HEK293 (cell line): ENCODE results near the gene PAK5.

Experiments used
- CTCF ChIA-PET: fragments of 350-600 bp; formaldehyde crosslinking; extraction: SDS; loops from one replicate; lab custom pipeline; 2021; ENCODE audit warnings: antibody characterized with exemption; lab: Yijun Ruan, JAX
- POLR2A ChIA-PET: fragments of 300-600 bp; formaldehyde crosslinking; extraction: SDS; loops from one replicate; lab custom pipeline; 2020; ENCODE audit warnings: antibody characterized with exemption, inconsistent platforms; lab: Yijun Ruan, JAX
- H3K27ac ChIP-seq: fragments of 200-500 bp; sonication (Bioruptor generic); 2 replicates; pipeline ENCODE4 v1.5.1; 2014; ENCODE audit warnings: low read depth, low read length, control low read depth, inconsistent platforms; ENCODE audit errors: extremely low read depth
- H3K36me3 ChIP-seq, 2 experiments: fragments of 200-500 bp in 1 of 2; sonication (Bioruptor generic) in 1 of 2; 1 replicate in 1 of 2; 2 replicates in 1 of 2; pipeline ENCODE4 v1.5.1; 2014 to 2017; ENCODE audit warnings: inconsistent platforms in 2 of 2, low read length in 2 of 2; ENCODE audit not compliant: control insufficient read depth in 2 of 2, insufficient read depth in 1 of 2
- H3K4me1 ChIP-seq: fragments of 200-500 bp; sonication (Bioruptor generic); 2 replicates; pipeline ENCODE4 v1.5.1; 2014; ENCODE audit warnings: mild to moderate bottlenecking, low read length, inconsistent platforms; ENCODE audit not compliant: control insufficient read depth, insufficient read depth
- H3K4me3 ChIP-seq: 2 replicates; pipeline ENCODE4 v1.5.1; 2011; ENCODE audit warnings: low read depth, mild to moderate bottlenecking, control low read depth, low read length, moderate library complexity
- H3K9me3 ChIP-seq: fragments of 200-500 bp; sonication (Bioruptor generic); 2 replicates; pipeline ENCODE4 v1.5.1; 2014; ENCODE audit warnings: low read depth, low read length, inconsistent platforms; ENCODE audit not compliant: control insufficient read depth, insufficient read depth
- MEIS1 ChIP-seq: sonication (generic); formaldehyde crosslinking; IDR thresholded peaks from 2 replicates; pipeline ENCODE4 v1.8.1; 2022; ENCODE audit warnings: missing genetic modification reagents, mild to moderate bottlenecking, borderline replicate concordance
- PRDM10 ChIP-seq: fragments of 450-650 bp; formaldehyde crosslinking; IDR thresholded peaks from 2 replicates; pipeline ENCODE4 v1.5.1; 2016; ENCODE audit warnings: missing biosample characterization, missing genetic modification characterization
- REST ChIP-seq: fragments of 450-650 bp; formaldehyde crosslinking; IDR thresholded peaks from 2 replicates; pipeline ENCODE4 v1.5.1; 2016; ENCODE audit warnings: missing biosample characterization, missing genetic modification characterization
- SP2 ChIP-seq: fragments of 450-650 bp; formaldehyde crosslinking; IDR thresholded peaks from 2 replicates; pipeline ENCODE4 v1.5.1; 2016; ENCODE audit warnings: missing biosample characterization, missing genetic modification characterization
- WT1 ChIP-seq: fragments of 450-650 bp; formaldehyde crosslinking; IDR thresholded peaks from 2 replicates; pipeline ENCODE4 v1.5.1; 2016; ENCODE audit warnings: missing biosample characterization, missing genetic modification characterization
- ZBTB1 ChIP-seq: fragments of 450-650 bp; formaldehyde crosslinking; IDR thresholded peaks from 2 replicates; pipeline ENCODE4 v1.5.1; 2016; ENCODE audit warnings: missing biosample characterization, missing genetic modification characterization
- ZBTB44 ChIP-seq: fragments of 450-650 bp; IDR thresholded peaks from 2 replicates; pipeline ENCODE4 v1.5.1; 2018; ENCODE audit warnings: missing biosample characterization, mild to moderate bottlenecking, missing genetic modification characterization
- ZBTB48 ChIP-seq: fragments of 450-650 bp; formaldehyde crosslinking; IDR thresholded peaks from 2 replicates; pipeline ENCODE4 v1.5.1; 2016; ENCODE audit warnings: missing biosample characterization, missing genetic modification characterization
- ZNF114 ChIP-seq: fragments of 450-650 bp; formaldehyde crosslinking; IDR thresholded peaks from 2 replicates; pipeline ENCODE4 v1.5.0; 2017; ENCODE audit warnings: missing biosample characterization, missing genetic modification characterization
- ZNF132 ChIP-seq: fragments of 450-650 bp; formaldehyde crosslinking; IDR thresholded peaks from 2 replicates; pipeline ENCODE4 v1.5.1; 2017; ENCODE audit warnings: missing biosample characterization, missing genetic modification characterization, borderline replicate concordance
- ZNF221 ChIP-seq: fragments of 450-650 bp; formaldehyde crosslinking; IDR thresholded peaks from 2 replicates; pipeline ENCODE4 v1.5.1; 2017; ENCODE audit warnings: missing biosample characterization, missing genetic modification characterization, borderline replicate concordance
- ZNF280C ChIP-seq: fragments of 450-650 bp; formaldehyde crosslinking; IDR thresholded peaks from 2 replicates; pipeline ENCODE4 v1.5.1; 2016; ENCODE audit warnings: missing biosample characterization, missing genetic modification characterization
- ZNF391 ChIP-seq: fragments of 450-650 bp; formaldehyde crosslinking; IDR thresholded peaks from 2 replicates; pipeline ENCODE4 v1.5.1; 2016; ENCODE audit warnings: low read depth, missing biosample characterization, missing genetic modification characterization, borderline replicate concordance
- ZNF580 ChIP-seq: fragments of 450-650 bp; formaldehyde crosslinking; IDR thresholded peaks from 2 replicates; pipeline ENCODE4 v1.5.1; 2016; ENCODE audit warnings: missing biosample characterization, missing genetic modification characterization
- ZNF585B ChIP-seq: fragments of 450-650 bp; formaldehyde crosslinking; IDR thresholded peaks from 2 replicates; pipeline ENCODE4 v1.5.1; 2016; ENCODE audit warnings: missing biosample characterization, missing genetic modification characterization
- ZNF785 ChIP-seq: fragments of 450-650 bp; formaldehyde crosslinking; IDR thresholded peaks from 2 replicates; pipeline ENCODE4 v1.5.1; 2016; ENCODE audit warnings: missing biosample characterization, missing genetic modification characterization
- ZNF830 ChIP-seq: fragments of 450-650 bp; IDR thresholded peaks from 2 replicates; pipeline ENCODE4 v1.5.0; 2018; ENCODE audit warnings: missing biosample characterization, missing genetic modification characterization, low read depth, mild to moderate bottlenecking, moderate library complexity
- ZSCAN5A ChIP-seq: fragments of 450-650 bp; formaldehyde crosslinking; IDR thresholded peaks from 2 replicates; pipeline ENCODE4 v1.5.1; 2016; ENCODE audit warnings: missing biosample characterization, missing genetic modification characterization

The PAK5 gene

GRCh38 chr20:9610665-9611064 is 228.2 kb downstream of the PAK5 start:
- no peak for TF ChIP-seq MEIS1
- no peak for TF ChIP-seq ZNF580 (tag by site-specific recombination)
- TF ChIP-seq ZNF132, result no peak
- TF ChIP-seq WT1 (tag by site-specific recombination), result no peak
- no peak for TF ChIP-seq ZNF391 (tag by site-specific recombination)
- no peak for TF ChIP-seq ZBTB44 (tag by site-specific recombination)
- no peak for TF ChIP-seq SP2 (tag by site-specific recombination)
- TF ChIP-seq ZBTB1 (tag by site-specific recombination), result no peak
- TF ChIP-seq ZNF280C (tag by site-specific recombination), result no peak
- no peak for TF ChIP-seq PRDM10
- TF ChIP-seq ZNF585B (tag by site-specific recombination), result no peak
- TF ChIP-seq ZSCAN5A (tag by site-specific recombination), result no peak
- TF ChIP-seq REST (tag by site-specific recombination), result no peak
- TF ChIP-seq ZNF785 (tag by site-specific recombination), result no peak
- no peak for TF ChIP-seq ZBTB48 (tag by site-specific recombination)
- TF ChIP-seq ZNF830 (tag by site-specific recombination), result no peak
- TF ChIP-seq ZNF221 (tag by site-specific recombination), result no peak
- no peak for TF ChIP-seq ZNF114 (tag by site-specific recombination)
- ChIA-PET CTCF (interaction anchor here (0.7 to 7.3 kb wide), 17 partner anchors 19 to 835 kb away, joined by 3 to 234 read pairs (median 4); no protein-coding TSS in a partner anchor), POLR2A (interaction anchor here (0.9 kb wide), 1 partner anchor 202 kb away, joined by 3 read pairs; no protein-coding TSS in a partner anchor)
- Histone ChIP-seq H3K36me3 (no peaks in the 10 kb centered on the region), H3K4me3 (no peak overlapping the region), H3K4me1 (no peaks in the 10 kb centered on the region), H3K27ac (no peak overlapping the region), H3K9me3 (no peaks in the 10 kb centered on the region)
